HepG2 (cell line): ENCODE data around the gene CSMD2. TPM values are rescaled to one million over a fixed set of nuclear protein-coding genes. Genes with fewer than 3 reads are reported as not detected.

Experiments used
- ATAC-seq: fragments of 200-7000 bp; cut with Tn5 transposase; 3 replicates; pipeline ENCODE4 v1.9.1; 2020; ENCODE audit warnings: mild to moderate bottlenecking, moderate library complexity
- BruUV-seq: library from RNA; stranded (reverse); fragments of 400-500 nt; replicated peaks from 2 replicates; lab custom pipeline; 2021; lab: Mats Ljungman, UMichigan
- CTCF ChIA-PET: fragments of 300-600 bp; formaldehyde crosslinking; extraction: SDS; loops from one replicate; lab custom pipeline; 2021; ENCODE audit warnings: low total read pairs, inconsistent platforms, low intra/inter-chr PET ratio; lab: Yijun Ruan, JAX
- POLR2A ChIA-PET: fragments of 350-600 bp; sonication (Branson Sonifier 250); formaldehyde crosslinking; loops from one replicate; lab custom pipeline; 2020; ENCODE audit warnings: antibody characterized with exemption, inconsistent platforms; lab: Yijun Ruan, JAX
- DNase-seq: peaks from one replicate; pipeline ENCODE4 v3.0.0-alpha.2; 2015; ENCODE audit warnings: low spot score
- FAIRE-seq: peaks from 3 replicates; lab custom pipeline; 2011; peaks lifted over from hg19 to GRCh38; lab: Jason Lieb, UNC
- H2AFZ ChIP-seq: one replicate; pipeline ENCODE4 v1.6.1; 2011; ENCODE audit warnings: low read length, inconsistent platforms
- H3K27ac ChIP-seq: fragments of 300-600 bp; 3 replicates; pipeline ENCODE4 v1.8.0; 2011; ENCODE audit warnings: mixed run types, mild to moderate bottlenecking, mixed read lengths, low read length, inconsistent platforms; ENCODE audit not compliant: insufficient read depth; ENCODE audit errors: extremely low read length
- H3K27me3 ChIP-seq, 2 experiments: fragments of 200-600 bp in 1 of 2; 2 replicates in 1 of 2; 3 replicates in 1 of 2; pipeline versions ENCODE4 v1.6.0 to v1.8.0; 2011; ENCODE audit warnings: low read length in 2 of 2, mild to moderate bottlenecking in 2 of 2, moderate library complexity in 2 of 2, inconsistent platforms in 1 of 2; ENCODE audit not compliant: insufficient read depth in 2 of 2, control insufficient read depth in 1 of 2
- H3K36me3 ChIP-seq, 2 experiments: fragments of 200-600 bp in 1 of 2; replicated peaks in 1 of 2; 2 replicates in 1 of 2; 3 replicates in 1 of 2; pipeline versions ENCODE4 v1.5.1 to v1.8.0; 2011; ENCODE audit warnings: low read length in 2 of 2, inconsistent platforms in 1 of 2; ENCODE audit not compliant: insufficient read depth in 2 of 2, control insufficient read depth in 1 of 2
- H3K4me1 ChIP-seq: 2 replicates; pipeline ENCODE4 v1.5.1; 2012; ENCODE audit warnings: low read length, inconsistent platforms; ENCODE audit not compliant: insufficient read depth
- H3K4me2 ChIP-seq: 2 replicates; pipeline ENCODE4 v1.6.0; 2011; ENCODE audit warnings: low read depth, low read length, inconsistent platforms
- H3K4me3 ChIP-seq, 3 experiments: fragments of 200-600 bp in 1 of 3; sonication (generic), shearing (Covaris generic) in 1 of 3; replicated peaks in 1 of 3; 2 replicates each; pipeline ENCODE4 v1.5.1; 2011 to 2016; ENCODE audit warnings: low read length in 3 of 3, inconsistent platforms in 2 of 3, low read depth in 2 of 3, mild to moderate bottlenecking in 2 of 3, control low read depth in 1 of 3, mixed read lengths in 1 of 3; ENCODE audit not compliant: insufficient read depth in 1 of 3
- H3K79me2 ChIP-seq: one replicate; pipeline ENCODE4 v1.6.1; 2011; ENCODE audit warnings: low read length, inconsistent platforms; ENCODE audit not compliant: insufficient read depth
- H3K9ac ChIP-seq: 2 replicates; pipeline ENCODE4 v1.6.0; 2011; ENCODE audit warnings: mild to moderate bottlenecking, low read depth, low read length, inconsistent platforms; ENCODE audit not compliant: insufficient read depth
- H3K9me3 ChIP-seq: 2 replicates; pipeline ENCODE4 v1.5.1; 2012; ENCODE audit warnings: mild to moderate bottlenecking, low read length
- H4K20me1 ChIP-seq: 2 replicates; pipeline ENCODE4 v1.6.0; 2011; ENCODE audit warnings: inconsistent platforms, mild to moderate bottlenecking, low read length, moderate library complexity; ENCODE audit not compliant: insufficient read depth
- MED13 ChIP-seq: sonication (generic); formaldehyde crosslinking; IDR thresholded peaks from 2 replicates; pipeline ENCODE4 v1.5.0; 2020; ENCODE audit warnings: missing genetic modification reagents
- NR2F2 ChIP-seq: IDR thresholded peaks from 2 replicates; pipeline ENCODE4 v1.6.1; 2012; ENCODE audit warnings: low read depth, inconsistent platforms, borderline replicate concordance
- XBP1 ChIP-seq: sonication (generic); formaldehyde crosslinking; IDR thresholded peaks from 2 replicates; pipeline ENCODE4 v1.5.0; 2020; ENCODE audit warnings: missing genetic modification reagents
- ZFP90 ChIP-seq: sonication (generic); formaldehyde crosslinking; IDR thresholded peaks from 2 replicates; pipeline ENCODE4 v1.8.0; 2022; ENCODE audit warnings: missing genetic modification reagents, mild to moderate bottlenecking, inconsistent platforms, borderline replicate concordance
- ZNF256 ChIP-seq: sonication (generic); formaldehyde crosslinking; conservative IDR thresholded peaks from 2 replicates; pipeline ENCODE4 v1.4.0; 2020; ENCODE audit warnings: missing genetic modification reagents
- ZNF333 ChIP-seq: sonication (generic); formaldehyde crosslinking; IDR thresholded peaks from 2 replicates; pipeline ENCODE4 v1.4.0; 2020; ENCODE audit warnings: mild to moderate bottlenecking, missing genetic modification reagents, borderline replicate concordance
- ZNF343 ChIP-seq: sonication (generic); formaldehyde crosslinking; IDR thresholded peaks from 2 replicates; pipeline ENCODE4 v1.4.0; 2020; ENCODE audit warnings: mild to moderate bottlenecking, missing genetic modification reagents
- WGBS: methylation state at CpG from one replicate; pipeline ENCODE4 v1.1.6; 2017; ENCODE audit warnings: low lambda C conversion rate; 5-methylcytosine and 5-hydroxymethylcytosine counted together
- in situ Hi-C: cut with HindIII; loops from 2 replicates; pipeline ENCODE4 v1.10.0; 2017; ENCODE audit warnings: low pct_unique_long_range_greater_than_20kb; ENCODE audit not compliant: extremely low pct_ligation_motif_present
- intact Hi-C: fragments of 100-400 bp; cut with micrococcal nuclease; formaldehyde crosslinking; loops from one replicate; pipeline ENCODE4 v1.10.0; 2022; ENCODE audit not compliant: unreplicated experiment
- polyA plus RNA-seq, 8 experiments: library from polyadenylated mRNA; depleted of rRNA in 3 of 8; stranded (reverse) in 7 of 8; unstranded in 1 of 8; fragments of >200 nt; fragmentation: Illumina TruSeq in 4 of 8; extraction: Trizol in 4 of 8; gene quantifications; 2 replicates each; pipeline versions ENCODE4 v1.2.1 to v1.2.3, GENCODE V29; 2011 to 2016; ENCODE audit warnings: low read depth in 4 of 8, missing spikeins in 1 of 8, mixed read lengths in 1 of 8; ENCODE audit not compliant: insufficient read depth in 1 of 8
- total RNA-seq, 5 experiments: library from RNA; depleted of rRNA; stranded (reverse); fragments of >200 nt; fragmentation: Illumina TruSeq; extraction: Trizol; gene quantifications; 2 replicates each; pipeline ENCODE4 v1.2.3, GENCODE V29; 2016; ENCODE audit warnings: low read depth in 1 of 5
- TF ChIP-seq, protein P1 (sequence below): sonication (generic); formaldehyde crosslinking; IDR thresholded peaks from 2 replicates; pipeline ENCODE4 v1.4.0; 2020; ENCODE audit warnings: mild to moderate bottlenecking, missing genetic modification reagents
- TF ChIP-seq, protein P2 (sequence below): sonication (generic); formaldehyde crosslinking; conservative IDR thresholded peaks from 2 replicates; pipeline ENCODE4 v1.8.0; 2022; ENCODE audit warnings: low read depth, missing genetic modification reagents
- TF ChIP-seq, protein P3 (sequence below): sonication (generic); formaldehyde crosslinking; IDR thresholded peaks from 2 replicates; pipeline ENCODE4 v1.8.1; 2023; ENCODE audit warnings: mild to moderate bottlenecking, inconsistent platforms, moderate library complexity, missing genetic modification reagents, borderline replicate concordance

Gene CSMD2
- total and polyA plus RNA-seq, 2 of the 13 experiments (the other 11 are each of a cell fraction or from before 2014, with no cell fraction given), result not detected

GRCh38 chr1:33897092-33897725 lies 267.8 kb downstream of the CSMD2 start (continued):
- TF ChIP-seq, protein P1, sequence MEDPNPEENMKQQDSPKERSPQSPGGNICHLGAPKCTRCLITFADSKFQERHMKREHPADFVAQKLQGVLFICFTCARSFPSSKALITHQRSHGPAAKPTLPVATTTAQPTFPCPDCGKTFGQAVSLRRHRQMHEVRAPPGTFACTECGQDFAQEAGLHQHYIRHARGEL (CRISPR knock-in tag), result no peak
- TF ChIP-seq XBP1, result no peak

GRCh38 chr1:33895976-33896375 lies 269.1 kb downstream of the CSMD2 start:
- Histone ChIP-seq H4K20me1 (no peaks in the 10 kb centered on the region), H3K9ac (no peak overlapping the region), H3K27ac (no peak overlapping the region), H3K79me2 (no peaks in the 10 kb centered on the region), H3K9me3 (no peaks in the 10 kb centered on the region), H3K36me3 (no peaks in the 10 kb centered on the region), H2AFZ (no peak overlapping the region), H3K4me2 (no peak overlapping the region), H3K4me1 (no peaks in the 10 kb centered on the region), H3K27me3 (no peaks in the 10 kb centered on the region), H3K4me3 (no peak overlapping the region)
- no peak for DNase-seq
- WGBS, result 6% methylated on average over 2 of the region's 2 CpGs
- ChIA-PET CTCF (no interaction called here), POLR2A (no interaction called here)
- in situ Hi-C loops (no loop called here), intact Hi-C loops (no loop called here)
- no peak for ATAC-seq
- FAIRE-seq, result no peak
- TF ChIP-seq, protein P2, sequence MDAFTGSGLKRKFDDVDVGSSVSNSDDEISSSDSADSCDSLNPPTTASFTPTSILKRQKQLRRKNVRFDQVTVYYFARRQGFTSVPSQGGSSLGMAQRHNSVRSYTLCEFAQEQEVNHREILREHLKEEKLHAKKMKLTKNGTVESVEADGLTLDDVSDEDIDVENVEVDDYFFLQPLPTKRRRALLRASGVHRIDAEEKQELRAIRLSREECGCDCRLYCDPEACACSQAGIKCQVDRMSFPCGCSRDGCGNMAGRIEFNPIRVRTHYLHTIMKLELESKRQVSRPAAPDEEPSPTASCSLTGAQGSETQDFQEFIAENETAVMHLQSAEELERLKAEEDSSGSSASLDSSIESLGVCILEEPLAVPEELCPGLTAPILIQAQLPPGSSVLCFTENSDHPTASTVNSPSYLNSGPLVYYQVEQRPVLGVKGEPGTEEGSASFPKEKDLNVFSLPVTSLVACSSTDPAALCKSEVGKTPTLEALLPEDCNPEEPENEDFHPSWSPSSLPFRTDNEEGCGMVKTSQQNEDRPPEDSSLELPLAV (CRISPR knock-in tag), result no peak
- TF ChIP-seq ZNF256 (CRISPR knock-in tag) (no peak), NR2F2 (no peak), ZFP90 (CRISPR knock-in tag) (no peak), ZNF343 (CRISPR knock-in tag) (no peak), ZNF333 (CRISPR knock-in tag) (no peak), MED13 (no peak)
- TF ChIP-seq, protein P3, sequence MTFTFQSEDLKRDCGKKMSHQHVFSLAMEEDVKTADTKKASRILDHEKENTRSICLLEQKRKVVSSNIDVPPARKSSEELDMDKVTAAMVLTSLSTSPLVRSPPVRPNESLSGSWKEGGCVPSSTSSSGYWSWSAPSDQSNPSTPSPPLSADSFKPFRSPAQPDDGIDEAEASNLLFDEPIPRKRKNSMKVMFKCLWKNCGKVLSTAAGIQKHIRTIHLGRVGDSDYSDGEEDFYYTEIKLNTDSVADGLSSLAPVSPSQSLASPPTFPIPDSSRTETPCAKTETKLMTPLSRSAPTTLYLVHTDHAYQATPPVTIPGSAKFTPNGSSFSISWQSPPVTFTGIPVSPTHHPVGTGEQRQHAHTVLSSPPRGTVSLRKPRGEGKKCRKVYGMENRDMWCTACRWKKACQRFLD (CRISPR knock-in tag), result no peak
- BruUV-seq, result no TSS peak
